Measurements from ENCODE around the gene TDRD12. TPM values are rescaled to one million over a fixed set of nuclear protein-coding genes. Genes with fewer than 3 reads are reported as not detected.

Gene TDRD12
- total and polyA plus RNA-seq, 8 donors, result 0.06 to 0.84 (median 0.11) TPM; not detected in 3

- FAIRE-seq (no peak), ATAC-seq (no peak), DNase-seq (no peak)
- no peaks in the 10 kb centered on the region for H3K4me1 ChIP-seq
- 66 to 68% methylated on average over 14 of the region's 14 CpGs for WGBS, 2 donors
- TF ChIP-seq CTCF (IDR thresholded peaks at IDR 0.05), result no peak
- H3K27me3 ChIP-seq, result no peaks in the 10 kb centered on the region
- no peak within 1 kb of the TSS for H3K4me3 ChIP-seq
- no peaks in the 10 kb centered on the region for H3K9me3 ChIP-seq
- no peaks in the 10 kb centered on the region for H3K36me3 ChIP-seq
- intact Hi-C loops (cut with DNase I), result no loop called here
- H3K27ac ChIP-seq, result no peak within 1 kb of the TSS
Measured at GRCh38 chr19:32869369-32869965, 149.9 kb downstream of the TDRD12 start, which contains the start of gene SLC7A9. SLC7A9 (minus strand) TSS chr19:32869767; CDS start chr19:32868534, 1,233 bp downstream.

GRCh38 chr19:32869966-32870573 is 150.5 kb downstream of the TDRD12 start:
- no peak for ATAC-seq
- Histone ChIP-seq H3K4me1 (no peaks in the 10 kb centered on the region), H3K27me3 (no peaks in the 10 kb centered on the region), H3K9me3 (no peaks in the 10 kb centered on the region), H3K27ac (no peak overlapping the region), H3K4me3 (no peak overlapping the region), H3K36me3 (no peaks in the 10 kb centered on the region)
- no peak for DNase-seq
- TF ChIP-seq CTCF (IDR thresholded peaks at IDR 0.05), result no peak
- intact Hi-C loops (cut with DNase I), result no loop called here
- FAIRE-seq, result no peak
- 79 to 81% methylated on average over 18 of the region's 18 CpGs for WGBS, 2 donors

- no peak for TF ChIP-seq CTCF (IDR thresholded peaks at IDR 0.05)
Measured at GRCh38 chr19:32870981-32871451, 151.4 kb downstream of the TDRD12 start.

GRCh38 chr19:32872391-32872790 is 152.8 kb downstream of the TDRD12 start:
- FAIRE-seq (no peak), DNase-seq (peak in 1 of 6 donors; percentile 2), ATAC-seq (no peak)
- Histone ChIP-seq H3K9me3 (no peaks in the 10 kb centered on the region), H3K4me1 (no peaks in the 10 kb centered on the region), H3K4me3 (no peak overlapping the region), H3K27ac (no peak overlapping the region), H3K27me3 (no peaks in the 10 kb centered on the region), H3K36me3 (no peaks in the 10 kb centered on the region)
- 84 to 87% methylated on average over 3 of the region's 3 CpGs for WGBS, 2 donors
- no peak for TF ChIP-seq CTCF (IDR thresholded peaks at IDR 0.05)
- intact Hi-C loops (cut with DNase I), result no loop called here

More at GRCh38 chr19:32870981-32871451, 151.4 kb downstream of the TDRD12 start:
- intact Hi-C loops (cut with DNase I), result no loop called here
- H3K4me3 ChIP-seq, result no peak overlapping the region
- WGBS, 2 donors, result 70 to 76% methylated on average over 12 of the region's 12 CpGs
- no peaks in the 10 kb centered on the region for H3K9me3 ChIP-seq
- no peaks in the 10 kb centered on the region for H3K4me1 ChIP-seq
- ATAC-seq (no peak), FAIRE-seq (no peak), DNase-seq (peak in 1 of 6 donors; percentile 2)
- H3K27ac ChIP-seq, result no peak overlapping the region
- H3K27me3 ChIP-seq, result no peaks in the 10 kb centered on the region
- H3K36me3 ChIP-seq, result no peaks in the 10 kb centered on the region

Data from pancreas (tissue), 10 donors.